NCI-H446 treated with DMSO at 0.1 percent for 48 hours (cell line): ENCODE data around the gene GSTA2.
"Not testable (repeated sequence)": the region's sequence is repeated elsewhere in the genome, so short reads cannot be mapped to it uniquely, and the experiment has no call there.

ENCODE experiments used
- DNase-seq: peaks from one replicate; lab custom pipeline; 2025; lab: John Stamatoyannopoulos, UW

Gene GSTA2

DNA sequence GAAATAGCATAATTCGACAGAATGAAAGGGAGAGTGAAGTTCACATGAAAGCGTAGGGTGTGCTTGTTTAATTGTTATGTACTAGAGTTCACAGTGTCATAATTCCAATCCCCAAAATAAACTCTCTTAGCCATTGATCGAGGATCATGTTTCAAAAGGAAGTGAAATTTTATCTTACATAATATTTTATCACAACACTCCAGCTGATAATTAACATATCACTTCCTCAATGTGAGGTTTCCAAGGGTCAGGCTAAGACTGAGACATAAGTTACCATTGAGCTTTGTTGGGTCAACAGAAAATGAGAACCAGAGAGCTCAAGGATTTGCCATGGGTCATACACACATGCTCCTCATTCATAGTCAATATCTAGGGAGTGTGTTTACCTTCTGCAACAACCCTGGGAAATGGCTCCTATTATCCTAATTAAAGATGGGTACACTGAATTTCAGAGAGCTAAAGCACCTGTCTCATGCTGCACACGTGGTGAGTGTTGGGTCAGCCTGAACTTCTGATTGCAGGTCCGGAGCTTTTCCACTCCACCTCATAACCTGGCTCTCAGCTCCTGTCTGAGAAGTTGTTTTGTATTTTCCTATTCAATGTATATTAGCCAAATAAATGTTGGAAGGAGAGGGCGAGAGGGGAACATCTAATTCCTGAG lies 3.0 kb downstream of the GSTA2 start:
- no peak for DNase-seq

DNA sequence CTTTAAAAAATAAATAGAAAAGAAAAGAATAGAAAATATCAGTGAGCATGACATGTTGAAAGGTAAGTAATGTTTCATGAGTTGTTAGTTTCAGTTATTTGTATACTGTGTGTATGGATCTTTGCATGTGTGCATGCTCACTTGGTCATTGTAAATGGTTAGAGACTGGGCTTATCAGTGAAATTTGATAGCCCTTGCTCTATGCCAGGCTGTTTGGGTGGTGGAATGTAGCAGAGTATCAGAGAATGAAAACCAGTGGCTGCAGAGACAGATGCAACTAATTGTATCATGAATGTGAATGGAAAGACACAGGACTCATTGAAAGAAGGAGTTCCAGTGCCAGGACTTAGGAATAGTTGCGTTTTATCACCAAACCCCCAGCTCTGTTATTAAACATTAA lies 4.2 kb downstream of the GSTA2 start:
- no peak for DNase-seq

DNA sequence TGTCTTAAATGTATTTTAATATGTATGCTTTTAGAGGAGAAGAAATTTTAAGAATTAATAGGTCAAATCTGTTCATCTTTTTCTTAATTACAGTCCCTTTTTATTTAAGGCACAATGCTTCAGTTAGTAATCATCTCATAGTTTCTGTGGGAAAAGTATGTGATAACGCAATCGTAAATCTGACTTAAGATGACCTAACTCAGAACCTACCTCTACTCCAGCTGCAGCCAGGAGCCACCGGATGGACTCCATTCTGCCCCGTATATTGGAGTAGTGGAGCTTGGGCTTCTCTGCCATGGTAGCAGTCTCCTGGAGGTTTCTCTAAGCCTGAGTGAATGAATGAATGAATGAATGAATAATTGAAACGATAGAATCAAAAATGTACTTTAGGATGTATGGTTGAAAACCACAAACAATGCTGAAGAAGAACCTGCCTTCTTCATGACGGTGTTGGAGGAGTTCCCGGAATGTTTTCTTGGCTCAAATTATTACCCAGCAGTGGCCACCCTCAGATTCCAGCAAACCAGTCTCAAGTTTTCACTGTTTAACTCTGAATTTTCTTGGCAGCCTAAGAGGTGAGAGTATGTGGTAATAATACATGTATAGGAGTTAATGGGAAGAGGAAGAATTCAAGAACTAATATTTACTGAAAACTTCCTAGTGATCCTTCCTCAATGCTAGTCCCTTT lies 5.5 kb downstream of the GSTA2 start:
- DNase-seq: not testable (repeated sequence)

DNA sequence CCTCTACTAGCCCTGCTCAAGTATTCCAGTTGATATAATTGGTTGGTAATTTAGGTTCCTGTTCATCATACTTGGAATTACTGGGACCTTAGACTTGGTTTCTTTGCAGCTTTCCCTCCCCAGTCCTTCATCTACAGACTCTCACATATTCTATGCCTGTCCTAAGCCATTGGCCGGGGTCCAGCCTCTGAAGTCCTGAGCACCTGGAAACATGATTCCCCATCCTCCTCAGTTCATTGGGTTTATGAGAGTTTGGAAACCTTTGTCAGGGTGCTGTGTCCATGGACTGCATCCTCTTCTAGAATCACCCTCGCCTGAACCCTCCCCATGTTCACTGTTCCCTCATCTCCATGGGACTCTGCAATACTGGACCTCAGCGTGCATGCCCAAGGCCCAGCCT lies 8.8 kb downstream of the GSTA2 start:
- no peak for DNase-seq

DNA sequence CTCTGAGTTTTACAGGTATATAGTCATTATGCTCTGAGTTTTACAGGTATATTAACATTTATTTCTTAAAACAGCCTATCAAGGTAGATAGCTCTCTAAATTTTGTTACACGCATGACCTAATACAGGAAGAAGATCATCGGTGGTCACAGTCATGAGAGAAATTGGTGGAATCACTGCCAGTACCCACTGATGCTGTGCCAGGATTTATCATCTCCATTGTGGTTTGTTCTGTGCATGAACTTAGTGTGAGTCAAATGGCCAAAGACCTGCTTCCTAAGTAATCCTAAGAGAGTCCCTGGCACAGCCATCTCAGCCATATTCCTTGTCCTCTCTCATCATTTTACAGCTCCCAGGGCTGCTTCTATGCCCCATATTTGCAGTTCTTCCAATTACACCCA lies 10.1 kb downstream of the GSTA2 start:
- DNase-seq: not testable (repeated sequence)

DNA sequence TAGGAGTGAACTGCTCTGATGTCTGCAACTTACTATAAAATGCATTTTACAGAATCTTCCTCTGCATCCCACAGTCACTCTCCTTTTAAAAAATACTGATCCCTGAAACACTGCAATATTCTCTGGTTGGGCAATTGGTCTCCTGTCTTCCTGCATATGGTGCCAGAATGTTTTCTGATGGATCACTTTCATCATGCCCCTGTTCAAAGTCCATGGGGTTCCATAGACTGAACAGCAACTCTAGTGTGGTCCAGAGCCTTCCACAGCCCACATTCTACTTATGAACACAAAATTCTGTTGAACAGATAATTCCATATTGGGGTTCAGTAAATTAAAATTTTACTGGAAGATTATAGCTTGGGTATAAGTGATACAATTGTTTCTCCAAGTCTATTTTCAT lies 11.0 kb downstream of the GSTA2 start:
- no peak for DNase-seq

DNA sequence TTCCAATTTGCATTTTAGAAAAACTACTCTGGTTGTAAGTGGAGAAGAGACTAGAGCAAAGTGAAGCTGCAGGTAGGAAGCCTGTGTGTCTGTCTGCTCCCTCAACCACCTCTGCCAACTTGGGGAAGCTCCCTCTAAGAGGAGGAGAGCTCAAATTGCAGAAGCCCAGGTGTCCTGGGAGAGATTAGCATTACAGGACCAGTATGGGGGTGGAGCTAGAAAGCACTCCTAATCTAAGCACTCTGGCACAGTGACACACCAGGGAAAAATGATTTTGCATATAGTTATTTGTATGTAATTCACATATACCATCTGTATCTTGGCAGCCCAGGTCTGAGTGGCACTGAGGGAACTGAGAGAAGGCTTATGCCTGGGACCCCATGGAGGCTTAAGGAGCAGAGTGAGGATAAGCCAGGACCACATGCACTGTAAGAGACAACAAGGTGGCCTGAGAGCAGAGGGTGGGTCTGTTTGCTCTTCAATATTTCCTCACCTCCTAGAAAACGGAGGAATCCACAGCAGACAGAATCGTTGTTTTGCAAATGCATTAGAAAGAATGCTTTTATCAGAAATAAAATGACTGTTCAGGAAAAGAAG lies 13.6 kb downstream of the GSTA2 start:
- no peak for DNase-seq

DNA sequence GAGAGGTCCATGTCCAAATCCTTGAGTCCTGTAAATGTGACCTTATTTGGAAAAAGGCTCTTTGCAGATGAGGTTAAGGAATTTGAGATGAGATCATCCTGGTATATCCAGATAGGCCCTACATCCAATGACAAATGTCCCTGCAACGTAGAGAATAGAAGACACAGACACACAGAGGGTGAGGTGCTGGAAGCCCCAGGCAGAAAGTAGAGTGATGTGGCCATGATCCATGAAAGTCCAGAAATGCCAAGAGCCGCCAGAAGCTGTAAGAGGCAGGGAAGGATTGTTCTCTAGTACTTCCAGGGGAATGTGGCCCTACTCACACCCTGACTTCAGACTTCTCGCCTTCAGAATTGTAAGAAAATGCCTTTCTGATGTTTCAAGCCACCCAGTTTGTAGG lies 16.0 kb downstream of the GSTA2 start:
- DNase-seq: not testable (repeated sequence)

DNA sequence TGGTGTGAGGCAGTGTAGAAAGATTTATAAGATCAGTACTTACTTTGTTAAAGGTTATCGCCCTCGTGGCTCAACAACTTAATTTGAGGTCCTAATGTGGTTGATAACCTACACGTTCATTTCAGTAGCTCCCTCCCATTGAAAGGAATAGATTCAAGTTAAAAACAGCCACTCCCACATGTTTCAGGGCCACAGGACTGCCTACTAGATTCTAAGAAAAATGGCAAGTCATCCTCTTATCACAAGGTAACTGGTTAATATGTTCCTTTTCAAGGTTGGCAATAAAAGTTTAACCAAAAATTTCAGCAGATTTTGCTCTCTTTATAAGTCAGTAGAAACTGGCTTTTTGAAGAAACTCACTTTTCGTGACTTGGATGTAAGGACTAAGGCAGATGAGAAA lies 17.1 kb downstream of the GSTA2 start:
- DNase-seq: no peak

DNA sequence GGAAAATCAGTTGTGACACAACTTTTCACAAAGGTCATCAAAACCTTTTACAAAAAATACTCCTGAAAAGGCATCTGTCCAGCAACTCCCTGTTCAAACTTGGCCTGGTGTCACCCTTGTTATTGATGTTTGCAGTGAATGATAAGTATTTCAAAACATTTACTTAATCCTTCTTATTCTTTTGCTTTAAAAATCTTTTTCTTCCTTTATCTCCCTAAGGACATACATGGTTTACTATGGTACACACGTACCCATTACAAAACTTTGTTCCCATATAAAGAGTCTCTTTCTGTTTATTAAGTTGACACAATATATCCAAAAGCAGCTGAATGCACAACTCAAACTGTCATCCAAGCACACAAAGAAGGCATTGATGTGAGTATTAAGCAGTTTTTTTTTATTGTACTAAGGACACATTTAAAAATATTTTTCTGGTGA lies 17.5 kb downstream of the GSTA2 start:
- no peak for DNase-seq

DNA sequence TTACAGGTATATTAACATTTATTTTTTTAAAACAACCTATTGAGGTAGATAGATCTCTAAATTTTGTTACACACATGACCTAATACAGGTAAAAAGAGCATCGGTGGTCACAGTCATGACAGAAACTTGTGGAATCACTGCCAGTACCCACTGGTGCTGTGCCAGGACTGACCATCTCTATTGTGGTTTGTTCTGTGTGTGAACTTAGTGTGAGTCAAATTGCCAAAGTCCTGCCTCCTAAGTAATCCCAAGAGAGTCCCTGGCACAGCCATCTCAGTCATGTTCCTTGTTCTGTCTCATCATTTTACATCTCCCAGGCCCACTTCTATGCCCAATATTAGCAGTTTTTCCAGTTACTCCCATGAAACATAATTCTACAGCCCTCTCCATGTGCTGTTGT lies 21.4 kb downstream of the GSTA2 start:
- DNase-seq: no peak

DNA sequence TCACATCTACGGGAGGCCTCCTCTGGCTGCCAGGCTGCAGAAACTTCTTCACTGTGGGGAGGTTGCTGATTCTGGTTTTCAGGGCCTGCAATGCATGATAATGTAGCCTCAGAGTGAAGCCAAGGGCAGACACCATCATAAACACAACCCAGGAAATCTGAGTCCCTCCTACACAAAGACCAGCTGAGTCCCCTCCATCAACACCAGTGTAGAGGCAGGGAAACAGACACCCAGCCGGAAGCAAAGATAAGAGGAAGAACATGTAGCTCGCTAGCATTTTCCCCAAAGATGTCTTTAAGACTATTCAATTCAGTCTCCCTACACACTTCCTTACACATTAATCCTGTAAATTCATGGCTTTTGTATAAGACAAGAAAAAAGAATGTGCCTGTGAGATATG lies 23.6 kb downstream of the GSTA2 start:
- DNase-seq: no peak

DNA sequence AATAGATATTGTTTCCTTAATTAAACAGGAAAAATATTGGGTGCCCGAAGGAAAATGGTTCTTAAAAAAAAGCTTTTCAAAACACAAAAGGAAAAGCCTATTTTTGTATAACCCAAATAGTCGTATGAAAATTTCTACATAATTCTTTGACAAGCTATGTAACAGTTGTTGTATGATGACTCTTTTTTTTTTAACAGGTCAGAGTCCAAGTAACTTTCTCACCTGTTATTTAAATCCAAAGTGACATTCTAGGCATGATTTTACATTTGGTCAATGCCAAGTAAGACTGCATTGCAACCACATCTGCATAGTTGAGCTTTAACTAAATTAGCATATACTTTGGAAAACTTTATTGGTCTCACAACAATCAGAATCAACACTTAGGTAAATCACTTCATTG lies 24.1 kb downstream of the GSTA2 start:
- no peak for DNase-seq

DNA sequence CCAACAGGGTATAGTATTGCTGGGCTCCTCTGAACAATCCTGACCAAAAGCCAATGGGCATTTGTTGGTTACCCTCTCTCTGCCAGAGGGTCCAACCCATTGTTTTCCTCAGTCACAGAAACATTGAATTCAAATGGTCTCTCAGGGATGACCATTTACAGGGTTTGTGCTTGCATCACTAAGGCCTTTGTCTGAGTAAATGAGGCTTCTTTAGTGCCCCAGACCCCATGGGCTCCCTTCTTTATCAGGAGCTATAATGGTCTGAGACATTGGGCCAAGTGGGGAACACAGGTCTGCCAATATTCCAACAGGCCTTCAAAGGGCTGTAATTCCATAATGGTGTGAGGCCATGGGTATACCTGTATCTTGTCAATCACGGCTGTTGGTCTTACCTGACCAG lies 27.1 kb downstream of the GSTA2 start:
- DNase-seq: no peak

DNA sequence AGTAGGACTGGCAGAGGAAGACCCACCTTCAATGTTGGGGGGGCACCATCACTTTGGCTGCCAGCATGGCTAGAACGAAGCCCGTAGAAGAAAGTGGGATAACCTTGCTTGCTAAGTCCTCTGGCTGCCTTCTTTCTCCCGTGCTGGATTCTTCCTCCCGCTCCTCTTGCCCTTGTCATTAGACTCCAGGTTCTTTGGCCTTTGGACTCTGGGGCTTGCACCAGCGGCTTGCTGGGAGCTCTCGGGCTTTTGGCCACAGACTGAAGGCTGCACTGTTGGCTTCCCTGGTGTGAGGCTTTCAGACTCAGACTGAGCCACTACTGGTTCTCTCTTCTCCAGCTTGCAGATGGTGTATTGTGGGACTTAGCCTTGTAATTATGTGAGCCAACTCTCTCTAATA lies 28.2 kb downstream of the GSTA2 start:
- DNase-seq: no peak

DNA sequence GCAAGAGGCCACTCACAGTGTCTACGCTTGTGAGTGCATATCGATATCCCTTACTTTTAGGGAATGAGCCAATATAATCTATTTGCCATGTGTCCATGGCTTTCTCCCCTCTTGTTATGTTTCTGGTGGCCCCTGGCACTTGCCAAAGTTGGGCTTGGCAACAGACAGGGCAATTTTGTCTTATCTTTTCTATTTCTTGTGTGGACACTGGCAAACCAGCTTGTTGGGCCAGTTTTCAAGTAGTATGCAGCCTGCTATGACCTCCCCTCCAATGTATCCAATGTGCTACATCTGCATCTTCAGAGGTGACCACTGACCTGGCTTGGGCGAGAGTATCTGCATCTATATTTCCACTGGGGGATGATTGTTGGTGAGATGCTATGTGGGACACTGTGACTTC lies 29.2 kb downstream of the GSTA2 start:
- DNase-seq: no peak

DNA sequence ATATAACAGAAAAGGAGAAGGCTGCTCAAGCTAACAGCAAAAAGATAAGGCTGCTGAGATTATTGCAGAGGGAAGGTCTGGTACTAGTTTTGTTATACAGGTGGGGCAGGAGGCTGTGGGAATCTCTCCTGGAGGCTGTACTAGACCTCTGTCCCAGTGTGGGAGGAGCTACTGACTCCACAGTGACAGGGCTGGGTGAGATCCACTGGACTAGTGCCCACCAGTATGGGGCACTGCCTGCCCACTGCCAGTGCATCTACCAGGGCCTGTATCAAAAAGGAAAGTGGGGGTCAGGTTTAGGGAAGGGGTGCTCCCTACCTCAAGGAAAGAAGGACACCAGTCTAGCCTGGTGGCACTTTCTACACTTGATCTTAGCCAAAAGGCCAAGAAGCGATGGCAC lies 30.1 kb downstream of the GSTA2 start:
- no peak for DNase-seq

DNA sequence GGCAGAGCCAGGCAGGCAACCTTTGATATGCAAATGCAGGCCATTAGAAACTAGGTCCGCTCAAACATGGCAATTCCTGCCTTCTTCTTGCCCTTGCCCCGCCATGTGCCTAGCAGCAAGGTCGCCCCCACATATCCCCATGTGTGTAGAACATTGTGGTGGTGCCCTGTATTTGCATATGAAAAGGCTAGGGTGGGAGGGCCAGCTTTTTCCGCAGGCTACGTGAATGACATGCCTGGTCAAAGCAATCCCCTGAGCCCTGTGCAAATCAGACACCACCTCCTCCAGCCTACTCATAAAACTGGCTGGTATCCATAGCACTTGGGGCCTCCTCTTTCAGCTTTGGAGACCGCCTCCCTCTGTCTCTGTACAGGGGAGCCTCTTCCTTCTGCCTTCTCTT lies 31.6 kb downstream of the GSTA2 start:
- DNase-seq: no peak

DNA sequence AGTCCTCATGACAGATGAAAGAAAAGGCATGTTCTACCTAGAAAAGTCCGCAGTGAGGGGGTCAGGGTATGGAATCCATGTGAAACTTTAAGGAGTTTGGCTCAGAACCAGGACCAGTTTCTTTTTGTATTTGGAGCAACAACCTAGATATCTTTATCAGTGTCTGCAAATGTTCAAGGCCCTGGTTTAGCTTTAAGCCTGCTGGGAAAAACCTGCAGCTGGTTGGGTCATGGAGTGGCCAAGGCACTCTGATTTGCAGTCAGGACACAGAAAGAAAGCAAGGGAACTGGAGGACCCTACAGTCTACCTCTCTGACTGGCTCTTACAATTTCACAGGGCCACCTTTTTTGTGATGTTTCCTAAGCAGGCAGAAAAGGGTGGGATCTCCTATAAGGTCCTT lies 33.7 kb downstream of the GSTA2 start:
- DNase-seq: no peak

DNA sequence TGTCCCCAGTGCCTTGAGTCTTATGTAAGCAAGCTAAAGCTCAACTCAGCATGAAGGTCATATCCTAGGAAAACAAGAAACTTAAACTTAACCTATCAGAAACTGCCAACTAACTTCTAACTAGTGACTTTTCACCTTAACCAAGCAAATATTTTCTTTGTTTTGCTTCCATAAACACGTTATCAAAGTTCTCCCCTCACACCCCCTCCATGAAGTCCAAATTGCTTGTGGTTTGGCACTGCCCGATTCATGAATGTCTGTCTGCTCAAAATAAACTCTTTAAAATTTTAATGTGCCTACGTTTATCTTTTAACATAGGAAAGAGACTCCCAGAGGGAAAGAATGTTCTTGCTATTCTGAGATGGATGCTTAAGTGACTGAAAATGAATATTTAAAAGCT lies 34.9 kb downstream of the GSTA2 start:
- no peak for DNase-seq

DNA sequence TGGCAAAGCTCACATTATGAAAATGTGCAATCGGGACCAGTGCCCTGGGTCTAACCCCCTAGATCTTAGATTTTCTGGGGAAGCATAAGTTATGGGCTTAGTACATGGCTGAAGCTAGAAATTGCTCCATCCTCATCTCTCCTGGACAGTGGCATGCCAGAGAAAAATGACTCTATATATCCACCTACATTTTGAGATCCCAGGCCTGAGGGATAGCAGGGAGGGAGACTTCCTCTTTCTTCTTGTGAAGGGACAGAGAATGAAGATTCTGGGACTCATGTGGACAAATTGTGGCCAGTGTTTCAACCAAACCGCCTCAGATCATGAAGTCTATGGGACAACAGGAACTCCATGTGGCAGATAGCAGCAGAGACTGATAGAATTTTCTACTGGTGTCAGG lies 35.4 kb downstream of the GSTA2 start:
- no peak for DNase-seq

DNA sequence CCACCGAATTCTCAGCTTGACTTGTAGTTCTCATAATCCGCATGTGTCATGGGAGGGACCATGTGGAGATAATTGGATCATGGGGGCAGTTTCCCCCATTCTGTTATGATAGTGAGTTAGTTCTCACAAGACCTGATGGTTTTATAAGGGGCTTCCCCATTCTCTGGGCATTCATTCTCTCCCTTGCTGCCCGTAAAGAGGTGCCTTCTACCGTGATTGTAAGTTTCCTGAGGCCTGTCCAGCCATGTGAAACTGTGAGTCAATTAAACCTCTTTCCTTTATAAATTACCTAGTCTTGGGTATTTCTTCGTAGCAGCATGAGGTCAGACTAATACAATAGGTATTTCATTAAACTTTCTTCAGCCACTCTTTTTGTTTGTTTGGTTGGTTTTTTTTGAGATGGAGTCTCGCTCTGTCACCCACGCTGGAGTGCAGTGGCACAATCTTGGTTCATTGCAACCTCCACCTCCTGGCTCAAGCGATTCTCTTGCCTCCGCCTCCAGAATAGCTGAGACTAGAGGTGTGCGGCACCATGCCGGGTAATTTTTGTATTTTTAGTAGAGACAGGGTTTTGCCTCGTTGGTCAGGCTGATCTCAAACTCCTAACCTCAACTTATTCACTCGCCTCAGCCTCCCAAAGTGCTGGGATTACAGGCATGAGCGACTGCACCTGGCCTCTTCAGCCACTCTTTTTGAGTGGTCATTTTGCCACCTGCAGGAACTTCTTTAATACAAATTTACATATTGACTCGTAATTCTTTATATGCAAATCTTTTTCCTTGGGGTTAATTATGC lies 36.3 kb downstream of the GSTA2 start:
- DNase-seq: no peak

DNA sequence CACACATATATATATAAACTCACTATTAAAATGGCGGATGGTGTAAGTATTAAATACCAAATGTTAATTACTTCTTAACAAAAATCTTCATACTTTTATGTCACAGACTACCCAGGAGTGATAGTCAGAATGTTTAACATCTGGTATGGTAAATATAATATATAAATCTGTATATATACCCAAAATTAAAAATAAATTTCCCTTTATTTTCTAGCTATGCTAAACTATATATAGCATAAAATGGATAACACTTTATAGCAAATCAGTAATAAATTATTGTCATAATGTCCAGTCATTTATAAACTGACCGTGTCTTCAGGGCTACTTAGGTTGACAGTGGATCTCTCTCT lies 37.1 kb downstream of the GSTA2 start:
- no peak for DNase-seq
